Lower lobe of right lung (tissue), 2 donors: ENCODE data around the gene CDH23. TPM values are rescaled to one million over a fixed set of nuclear protein-coding genes. Genes with fewer than 3 reads are reported as not detected.

Experiments
- ATAC-seq, 2 donors: fragments of 200-7000 bp; cut with Tn5 transposase; one replicate each; pipeline ENCODE4 v1.9.1; 2020 to 2022; ENCODE audit warnings: mild to moderate bottlenecking in 2 of 2, moderate library complexity in 2 of 2
- DNase-seq: peaks from one replicate; pipeline ENCODE4 v3.0.0-alpha.2; 2020
- H3K27ac ChIP-seq: fragments of 200-600 bp; one replicate; pipeline ENCODE4 v1.8.0; 2022
- H3K27me3 ChIP-seq: fragments of 200-600 bp; one replicate; pipeline ENCODE4 v1.8.0; 2022; ENCODE audit warnings: low read depth
- H3K36me3 ChIP-seq: fragments of 200-600 bp; one replicate; pipeline ENCODE4 v1.8.0; 2022; ENCODE audit warnings: mild to moderate bottlenecking
- H3K4me1 ChIP-seq: fragments of 200-600 bp; one replicate; pipeline ENCODE4 v1.8.0; 2022
- H3K4me3 ChIP-seq: fragments of 200-600 bp; one replicate; pipeline ENCODE4 v1.8.0; 2022; ENCODE audit warnings: mild to moderate bottlenecking
- H3K9me3 ChIP-seq: fragments of 200-600 bp; one replicate; pipeline ENCODE4 v1.8.0; 2022
- CTCF ChIP-seq: fragments of 200-600 bp; IDR thresholded peaks from one replicate; pipeline ENCODE4 v1.8.0; 2022; ENCODE audit warnings: antibody characterized with exemption, mild to moderate bottlenecking
- intact Hi-C: fragments of 100-400 bp; cut with DNase I; formaldehyde crosslinking; loops from one replicate; pipeline ENCODE4 v1.11.0; 2022
- long read RNA-seq: library from polyadenylated mRNA; unstranded; transcript quantifications from one replicate; pipeline ENCODE4 v2.0.0, GENCODE V29; 2021
- total RNA-seq: library from RNA; stranded (reverse); fragmentation: NEBNext Ultra II Directional; extraction: Animal tissue kit (Norgen Biotek cat#: 25700); gene quantifications from one replicate; pipeline ENCODE4 v1.2.1, GENCODE V29; 2021
- donor health status: DM: no; HTN: yes; CAD: no; lungs with severe emphysema.

Gene CDH23
- 9.4 TPM for total RNA-seq
- long read RNA-seq, partial matches to known transcripts = 4 of 20 reads
- long read RNA-seq, other reads (novel, unspliced or antisense) = 16 of 20 reads

- H3K9me3 ChIP-seq = no peaks in the 10 kb centered on the region
- DNase-seq (no peak), ATAC-seq (peak; percentile 35 to 54)
- H3K36me3 ChIP-seq = no peaks in the 10 kb centered on the region
- H3K4me3 ChIP-seq = peak within 1 kb of the TSS; percentile 55
- peaks cover 59% of the 10 kb centered on the region for H3K27me3 ChIP-seq
- no peak for TF ChIP-seq CTCF
- intact Hi-C loops = no loop called here
- no peak within 1 kb of the TSS for H3K27ac ChIP-seq
- H3K4me1 ChIP-seq = peaks cover 10% of the 10 kb centered on the region
Measured at GRCh38 chr10:71396711-71397295, at the start of gene CDH23. Gene CDH23 (plus strand): TSS chr10:71396920. CDS start chr10:71439832, 42,912 bp downstream.

GRCh38 chr10:71347587-71348395, 48.9 kb upstream of the CDH23 start:
- no peak for DNase-seq
- Histone ChIP-seq H3K4me3 (no peak overlapping the region), H3K4me1 (peaks cover 25% of the 10 kb centered on the region), H3K27me3 (no peaks in the 10 kb centered on the region), H3K36me3 (peaks cover 8% of the 10 kb centered on the region), H3K27ac (no peak overlapping the region), H3K9me3 (no peaks in the 10 kb centered on the region)
- no peak for TF ChIP-seq CTCF
- intact Hi-C loops = no loop called here
- no peak for ATAC-seq

- TF ChIP-seq CTCF = no peak
- intact Hi-C loops = no loop called here
Measured at GRCh38 chr10:71348850-71349249, 47.9 kb upstream of the CDH23 start.

GRCh38 chr10:71349406-71349805, 47.3 kb upstream of the CDH23 start:
- H3K27ac ChIP-seq = no peak overlapping the region
- peaks cover 9% of the 10 kb centered on the region for H3K4me1 ChIP-seq
- ATAC-seq = no peak
- intact Hi-C loops = no loop called here
- DNase-seq = no peak
- TF ChIP-seq CTCF = no peak
- no peak overlapping the region for H3K4me3 ChIP-seq
- H3K9me3 ChIP-seq = no peaks in the 10 kb centered on the region
- H3K36me3 ChIP-seq = peaks cover 22% of the 10 kb centered on the region
- no peaks in the 10 kb centered on the region for H3K27me3 ChIP-seq

More at GRCh38 chr10:71348850-71349249, 47.9 kb upstream of the CDH23 start:
- Histone ChIP-seq H3K4me3 (no peak overlapping the region), H3K9me3 (no peaks in the 10 kb centered on the region), H3K27ac (no peak overlapping the region), H3K27me3 (no peaks in the 10 kb centered on the region), H3K36me3 (peaks cover 17% of the 10 kb centered on the region), H3K4me1 (peaks cover 15% of the 10 kb centered on the region)
- DNase-seq = no peak
- ATAC-seq = no peak

GRCh38 chr10:71351087-71351486, 45.6 kb upstream of the CDH23 start:
- Histone ChIP-seq H3K27ac (no peak overlapping the region), H3K4me1 (no peaks in the 10 kb centered on the region), H3K36me3 (peaks cover 30% of the 10 kb centered on the region), H3K27me3 (no peaks in the 10 kb centered on the region), H3K9me3 (no peaks in the 10 kb centered on the region), H3K4me3 (no peak overlapping the region)
- ATAC-seq (no peak), DNase-seq (no peak)
- TF ChIP-seq CTCF = no peak
- intact Hi-C loops = no loop called here
